GM19043 (cell line): ENCODE results near the gene RASSF6.
"Not testable (repeated sequence)": the region's sequence is repeated elsewhere in the genome, so short reads cannot be mapped to it uniquely, and the experiment has no call there.

Experiments
- ATAC-seq: cut with Tn5 transposase; IDR thresholded peaks from one replicate; pipeline ENCODE4 v1.9.1; 2021; ENCODE audit warnings: low read depth; ENCODE audit not compliant: unreplicated experiment

The RASSF6 gene

GRCh38 chr4:73613130-73613529 lies 7.1 kb downstream of the RASSF6 start:
- ATAC-seq: no peak

GRCh38 chr4:73612032-73612431 lies 8.2 kb downstream of the RASSF6 start:
- no peak for ATAC-seq

- ATAC-seq: no peak
Observed at GRCh38 chr4:73609706-73610105, 10.5 kb downstream of the RASSF6 start.

- ATAC-seq: no peak
Observed at GRCh38 chr4:73608689-73609594, 11.3 kb downstream of the RASSF6 start.

- ATAC-seq: no peak
Observed at GRCh38 chr4:73607375-73608033, 12.7 kb downstream of the RASSF6 start.

GRCh38 chr4:73606465-73606974 lies 13.7 kb downstream of the RASSF6 start:
- peak; percentile 80 for ATAC-seq

- ATAC-seq: no peak
Observed at GRCh38 chr4:73603854-73604584, 16.2 kb downstream of the RASSF6 start.

- ATAC-seq: no peak
Observed at GRCh38 chr4:73603271-73603710, 16.9 kb downstream of the RASSF6 start.

- no peak for ATAC-seq
Observed at GRCh38 chr4:73600954-73601353, 19.3 kb downstream of the RASSF6 start.

- peak; percentile 33 for ATAC-seq
Observed at GRCh38 chr4:73599182-73599581, 21.1 kb downstream of the RASSF6 start.

- ATAC-seq: no peak
Observed at GRCh38 chr4:73597594-73597993, 22.6 kb downstream of the RASSF6 start.

GRCh38 chr4:73597183-73597582 lies 23.1 kb downstream of the RASSF6 start:
- ATAC-seq: not testable (repeated sequence)

GRCh38 chr4:73596001-73596400 lies 24.2 kb downstream of the RASSF6 start:
- no peak for ATAC-seq

- no peak for ATAC-seq
Observed at GRCh38 chr4:73593631-73594241, 26.5 kb downstream of the RASSF6 start.

GRCh38 chr4:73589887-73590801 lies 30.1 kb downstream of the RASSF6 start:
- peak; percentile 89 for ATAC-seq

- peak; percentile 20 for ATAC-seq
Observed at GRCh38 chr4:73589261-73589847, 30.9 kb downstream of the RASSF6 start.

- no peak for ATAC-seq
Observed at GRCh38 chr4:73588613-73589012, 31.6 kb downstream of the RASSF6 start.

GRCh38 chr4:73586666-73587065 lies 33.6 kb downstream of the RASSF6 start:
- no peak for ATAC-seq

GRCh38 chr4:73586040-73586439 lies 34.2 kb downstream of the RASSF6 start:
- no peak for ATAC-seq
